ENCODE results near the gene RELA. TPM values are rescaled to one million over a fixed set of nuclear protein-coding genes. Genes with fewer than 3 reads are reported as not detected.
"Not testable (repeated sequence)": the region's sequence is repeated elsewhere in the genome, so short reads cannot be mapped to it uniquely, and the experiment has no call there.

RELA gene
- polyA plus RNA-seq, 2 of the 4 experiments (the other 2 are of a cell fraction), result 28.9 to 55.1 TPM

DNA sequence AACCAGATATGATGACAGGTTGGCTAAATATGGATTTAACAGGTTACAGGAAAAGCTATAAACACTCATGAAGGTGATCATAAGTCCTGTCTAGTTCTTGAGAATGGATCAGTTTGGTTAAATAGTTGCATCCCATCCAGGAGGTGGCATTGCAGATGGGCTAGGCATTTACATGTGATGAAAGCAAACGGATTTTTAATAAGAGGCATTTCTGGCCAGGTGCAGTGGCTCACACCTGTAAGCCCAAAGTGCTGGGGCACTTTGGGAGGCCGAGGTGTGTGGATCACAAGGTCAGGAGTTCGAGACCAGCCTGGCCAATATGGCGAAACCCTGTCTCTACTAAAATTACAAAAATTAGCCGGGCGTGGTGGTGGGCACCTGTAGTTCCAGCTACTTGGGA is 20.8 kb upstream of the RELA start:
- H3K27ac ChIP-seq; H3K9me3 ChIP-seq; FAIRE-seq; ATAC-seq; H3K4me3 ChIP-seq; H3K4me2 ChIP-seq; POLR2A ChIA-PET; DNase-seq (ENCODE audit: low read depth in 1 of 2, low spot score in 1 of 2); H3K4me1 ChIP-seq: not testable (repeated sequence)
- CTCF ChIA-PET, result interaction anchor here (0.7 kb wide), 2 partner anchors 28 to 339 kb away, joined by 3 read pairs; partner anchors contain the start of gene KAT5
- WGBS (ENCODE audit: missing lambda C conversion rate), result 49% methylated on average over 6 of the region's 6 CpGs
- peak; percentile 76; the same call in 1 of the 2 replicates for TF ChIP-seq CBX8 (IDR thresholded peaks at IDR 0.05)
- peak; percentile 84; the same call in 1 of the 2 replicates for TF ChIP-seq RNF2 (IDR thresholded peaks at IDR 0.05; ENCODE audit: borderline replicate concordance, low read depth)

DNA sequence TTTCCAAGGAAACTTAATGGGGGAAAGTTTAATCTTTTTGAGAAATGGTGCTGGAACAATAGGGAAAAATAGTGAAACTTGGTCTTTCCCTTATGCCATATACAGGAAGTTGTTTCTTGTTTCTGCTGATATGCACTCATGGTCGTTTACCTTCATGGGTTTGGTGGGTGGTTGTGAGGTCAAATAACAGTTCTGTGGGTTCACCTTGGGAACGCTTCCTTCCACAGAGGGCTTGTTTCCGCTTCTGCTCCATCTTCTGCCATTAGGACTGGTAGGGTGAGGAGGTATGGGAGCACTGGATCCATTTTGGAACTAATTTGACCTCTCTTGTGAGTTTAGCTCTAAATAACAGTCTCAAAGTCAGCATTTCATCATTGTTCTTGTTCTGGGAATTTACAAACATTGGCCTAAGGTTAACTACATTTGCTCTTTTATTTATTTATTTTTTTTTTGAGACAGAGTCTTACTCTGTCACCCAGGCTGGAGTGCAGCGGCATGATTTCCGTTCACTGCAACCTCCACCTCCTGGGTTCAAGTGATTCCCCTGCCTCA is 17.6 kb upstream of the RELA start:
- no peak overlapping the region for H3K4me3 ChIP-seq
- 76% methylated on average over 5 of the region's 5 CpGs for WGBS (ENCODE audit: missing lambda C conversion rate)
- H3K9me3 ChIP-seq, result no peaks in the 10 kb centered on the region
- no peaks in the 10 kb centered on the region for H3K4me1 ChIP-seq
- DNase-seq (ENCODE audit: low read depth in 1 of 2, low spot score in 1 of 2) (no peak), ATAC-seq (no peak), FAIRE-seq (no peak)
- no peak overlapping the region for H3K4me2 ChIP-seq
- ChIA-PET CTCF (interaction anchor here (0.6 to 1.3 kb wide), 3 partner anchors 13 to 342 kb away, joined by 3 read pairs; no protein-coding TSS in a partner anchor), POLR2A (no interaction called here)
- no peak overlapping the region for H3K27ac ChIP-seq
- TF ChIP-seq ZFP36 (IDR thresholded peaks at IDR 0.05; ENCODE audit: borderline replicate concordance, partially characterized antibody), result no peak
- TF ChIP-seq, protein P1, sequence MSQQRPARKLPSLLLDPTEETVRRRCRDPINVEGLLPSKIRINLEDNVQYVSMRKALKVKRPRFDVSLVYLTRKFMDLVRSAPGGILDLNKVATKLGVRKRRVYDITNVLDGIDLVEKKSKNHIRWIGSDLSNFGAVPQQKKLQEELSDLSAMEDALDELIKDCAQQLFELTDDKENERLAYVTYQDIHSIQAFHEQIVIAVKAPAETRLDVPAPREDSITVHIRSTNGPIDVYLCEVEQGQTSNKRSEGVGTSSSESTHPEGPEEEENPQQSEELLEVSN (IDR thresholded peaks at IDR 0.05; ENCODE audit: borderline replicate concordance, low read depth), result no peak
- no peak for TF ChIP-seq ZSCAN20 (CRISPR knock-in tag; IDR thresholded peaks at IDR 0.05)
- TF ChIP-seq NR3C1 (IDR thresholded peaks at IDR 0.05), result no peak
- no peak for TF ChIP-seq JUN (IDR thresholded peaks at IDR 0.05)
- no peak for TF ChIP-seq RARB (CRISPR knock-in tag; IDR thresholded peaks at IDR 0.05)
- TF ChIP-seq RCOR1 (IDR thresholded peaks at IDR 0.05; ENCODE audit: low read depth, low read length), result no peak
- TF ChIP-seq CHD4 (IDR thresholded peaks at IDR 0.05; ENCODE audit: borderline replicate concordance), result no peak
- no peak for TF ChIP-seq HOXA7 (CRISPR knock-in tag; IDR thresholded peaks at IDR 0.05)
- no peak for TF ChIP-seq BHLHE40 (IDR thresholded peaks at IDR 0.05; ENCODE audit: low read depth, low read length)
- TF ChIP-seq, protein P2, sequence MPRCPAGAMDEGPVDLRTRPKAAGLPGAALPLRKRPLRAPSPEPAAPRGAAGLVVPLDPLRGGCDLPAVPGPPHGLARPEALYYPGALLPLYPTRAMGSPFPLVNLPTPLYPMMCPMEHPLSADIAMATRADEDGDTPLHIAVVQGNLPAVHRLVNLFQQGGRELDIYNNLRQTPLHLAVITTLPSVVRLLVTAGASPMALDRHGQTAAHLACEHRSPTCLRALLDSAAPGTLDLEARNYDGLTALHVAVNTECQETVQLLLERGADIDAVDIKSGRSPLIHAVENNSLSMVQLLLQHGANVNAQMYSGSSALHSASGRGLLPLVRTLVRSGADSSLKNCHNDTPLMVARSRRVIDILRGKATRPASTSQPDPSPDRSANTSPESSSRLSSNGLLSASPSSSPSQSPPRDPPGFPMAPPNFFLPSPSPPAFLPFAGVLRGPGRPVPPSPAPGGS (IDR thresholded peaks at IDR 0.05), result no peak
- TF ChIP-seq FOSL2 (IDR thresholded peaks at IDR 0.05), result no peak
- no peak for TF ChIP-seq FOSL2 (CRISPR knock-in tag; IDR thresholded peaks at IDR 0.05)
- TF ChIP-seq CEBPB (IDR thresholded peaks at IDR 0.05), result no peak
- TF ChIP-seq, protein P3, sequence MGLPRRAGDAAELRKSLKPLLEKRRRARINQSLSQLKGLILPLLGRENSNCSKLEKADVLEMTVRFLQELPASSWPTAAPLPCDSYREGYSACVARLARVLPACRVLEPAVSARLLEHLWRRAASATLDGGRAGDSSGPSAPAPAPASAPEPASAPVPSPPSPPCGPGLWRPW (IDR thresholded peaks at IDR 0.05), result no peak
- no peak for TF ChIP-seq ESRRA (IDR thresholded peaks at IDR 0.05; ENCODE audit: borderline replicate concordance, low read length)
- TF ChIP-seq CHD2 (IDR thresholded peaks at IDR 0.05; ENCODE audit: low read length, partially characterized antibody), result no peak
- no peak for TF ChIP-seq MYC (IDR thresholded peaks at IDR 0.05; ENCODE audit: borderline replicate concordance, low read length)

DNA sequence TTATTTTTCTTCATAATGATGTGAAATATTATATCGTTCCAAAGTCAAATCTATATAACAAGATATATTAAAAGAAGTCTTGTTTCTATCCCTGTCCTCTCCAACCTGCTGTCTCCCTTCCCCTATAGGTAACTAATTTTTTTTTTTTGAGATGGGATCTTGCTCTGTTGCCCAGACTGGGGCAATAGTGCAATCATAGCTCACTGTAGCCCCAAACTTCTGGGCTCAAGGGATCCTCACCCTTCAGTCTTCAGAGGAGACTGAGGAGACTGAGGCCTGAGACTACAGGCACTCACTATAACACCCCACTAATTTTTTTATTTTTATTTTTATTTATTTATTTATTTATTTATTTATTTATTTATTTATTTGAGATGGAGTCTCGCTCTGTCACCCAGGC is 10.3 kb upstream of the RELA start:
- CTCF ChIA-PET, result interaction anchor here (0.6 to 1.2 kb wide), 2 partner anchors 83 to 146 kb away, joined by 3 to 5 read pairs; no protein-coding TSS in a partner anchor
- Histone ChIP-seq H3K4me2 (no peak overlapping the region), H3K9me3 (no peaks in the 10 kb centered on the region), H3K4me1 (no peaks in the 10 kb centered on the region), H3K27ac (no peak overlapping the region), H3K4me3 (no peak overlapping the region)
- FAIRE-seq (no peak), ATAC-seq (no peak), DNase-seq (ENCODE audit: low read depth in 1 of 2, low spot score in 1 of 2) (no peak)
- no peak for TF ChIP-seq RNF2 (IDR thresholded peaks at IDR 0.05; ENCODE audit: borderline replicate concordance, low read depth)
- TF ChIP-seq ZC3H11A (IDR thresholded peaks at IDR 0.05), result peak; percentile 58
- 96% methylated on average over 2 of the region's 2 CpGs for WGBS (ENCODE audit: missing lambda C conversion rate)
- POLR2A ChIA-PET, result interaction anchor here (1.0 kb wide), 1 partner anchor 10 kb away, joined by 3 read pairs; the partner anchor contains the start of gene RELA
